ENCODE measurements around the gene MBNL1. TPM values are rescaled to one million over a fixed set of nuclear protein-coding genes. Genes with fewer than 3 reads are reported as not detected.

MBNL1 gene
- total RNA-seq, 1 experiment from 2014 or later: 139 TPM

DNA sequence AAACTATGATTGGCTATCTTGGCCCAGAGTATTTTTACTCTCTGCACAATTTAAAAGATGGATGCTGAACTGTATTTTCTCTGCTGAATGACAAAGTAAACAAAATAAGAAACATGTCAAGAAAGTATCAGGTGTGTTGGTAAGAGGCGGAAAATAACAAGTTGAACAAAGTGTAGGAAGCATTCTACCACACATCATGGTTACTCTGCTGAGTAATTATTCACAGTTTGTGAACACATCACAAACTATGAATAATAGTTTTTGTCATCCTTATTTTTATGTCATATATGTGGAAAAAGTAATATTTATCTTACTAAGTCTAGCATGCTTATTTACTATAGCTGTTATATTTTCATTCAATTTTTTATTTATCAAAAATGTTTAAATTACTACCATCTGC is 229.2 kb downstream of the MBNL1 start:
- CTCF ChIA-PET: interaction anchor here (0.6 to 1.8 kb wide), 2 partner anchors 9 to 463 kb away, joined by 3 to 5 read pairs; no protein-coding TSS in a partner anchor
- no TSS peak for BruUV-seq (replicated peaks)
- no peak for TF ChIP-seq CTCF (IDR thresholded peaks at IDR 0.05; ENCODE audit: unreplicated experiment)
- no peak overlapping the region for H3K4me3 Mint-ChIP-seq (ENCODE audit: unreplicated experiment)
- peaks cover 4% of the 10 kb centered on the region for H3K9me3 Mint-ChIP-seq (ENCODE audit: unreplicated experiment)
- POLR2A ChIA-PET: no interaction called here
- no peak for DNase-seq (ENCODE audit: unreplicated experiment)
- intact Hi-C loops (cut with micrococcal nuclease): no loop called here
- H3K27ac Mint-ChIP-seq (ENCODE audit: low read depth, unreplicated experiment): no peak overlapping the region
- H3K27me3 Mint-ChIP-seq (ENCODE audit: insufficient read depth, unreplicated experiment): no peaks in the 10 kb centered on the region
- H3K4me1 Mint-ChIP-seq (ENCODE audit: insufficient read depth, unreplicated experiment): no peaks in the 10 kb centered on the region
- H3K36me3 Mint-ChIP-seq (ENCODE audit: insufficient read depth, unreplicated experiment): peaks cover 6% of the 10 kb centered on the region

GRCh38 chr3:152499791-152500385 is 231.2 kb downstream of the MBNL1 start:
- no peaks in the 10 kb centered on the region for H3K27me3 Mint-ChIP-seq (ENCODE audit: insufficient read depth, unreplicated experiment)
- H3K4me1 Mint-ChIP-seq (ENCODE audit: insufficient read depth, unreplicated experiment): no peaks in the 10 kb centered on the region
- POLR2A ChIA-PET: interaction anchor here (0.6 kb wide), 1 partner anchor 262 kb away, joined by 3 read pairs; no protein-coding TSS in a partner anchor
- no peak for DNase-seq (ENCODE audit: unreplicated experiment)
- intact Hi-C loops (cut with micrococcal nuclease): no loop called here
- BruUV-seq (replicated peaks): no TSS peak
- TF ChIP-seq CTCF (IDR thresholded peaks at IDR 0.05; ENCODE audit: unreplicated experiment): no peak
- H3K4me3 Mint-ChIP-seq (ENCODE audit: unreplicated experiment): no peak overlapping the region
- H3K27ac Mint-ChIP-seq (ENCODE audit: low read depth, unreplicated experiment): no peak overlapping the region
- H3K9me3 Mint-ChIP-seq (ENCODE audit: unreplicated experiment): peaks cover 8% of the 10 kb centered on the region
- H3K36me3 Mint-ChIP-seq (ENCODE audit: insufficient read depth, unreplicated experiment): peaks cover 6% of the 10 kb centered on the region
- CTCF ChIA-PET: interaction anchor here (0.6 to 1.2 kb wide), 3 partner anchors 12 to 211 kb away, joined by 3 to 6 read pairs (median 3); no protein-coding TSS in a partner anchor

- POLR2A ChIA-PET: no interaction called here
- no TSS peak for BruUV-seq (replicated peaks)
These were observed 237.2 kb downstream of the MBNL1 start for GRCh38 chr3:152505926-152506325.

GRCh38 chr3:152508705-152509104 is 240.0 kb downstream of the MBNL1 start:
- no TSS peak for BruUV-seq (replicated peaks)

More at GRCh38 chr3:152505926-152506325, 237.2 kb downstream of the MBNL1 start:
- peaks cover 6% of the 10 kb centered on the region for H3K36me3 Mint-ChIP-seq (ENCODE audit: insufficient read depth, unreplicated experiment)
- peaks cover 8% of the 10 kb centered on the region for H3K9me3 Mint-ChIP-seq (ENCODE audit: unreplicated experiment)
- no peak overlapping the region for H3K27ac Mint-ChIP-seq (ENCODE audit: low read depth, unreplicated experiment)
- TF ChIP-seq CTCF (IDR thresholded peaks at IDR 0.05; ENCODE audit: unreplicated experiment): no peak
- H3K4me3 Mint-ChIP-seq (ENCODE audit: unreplicated experiment): no peak overlapping the region
- CTCF ChIA-PET: interaction anchor here (0.9 to 1.1 kb wide), 3 partner anchors 31 to 329 kb away, joined by 3 to 4 read pairs (median 3); partner anchors contain the start of gene P2RY1
- intact Hi-C loops (cut with micrococcal nuclease): no loop called here
- no peak for DNase-seq (ENCODE audit: unreplicated experiment)
- no peaks in the 10 kb centered on the region for H3K27me3 Mint-ChIP-seq (ENCODE audit: insufficient read depth, unreplicated experiment)
- H3K4me1 Mint-ChIP-seq (ENCODE audit: insufficient read depth, unreplicated experiment): no peaks in the 10 kb centered on the region

More at GRCh38 chr3:152508705-152509104, 240.0 kb downstream of the MBNL1 start:
- no peaks in the 10 kb centered on the region for H3K36me3 Mint-ChIP-seq (ENCODE audit: insufficient read depth, unreplicated experiment)
- peak; percentile 35 for TF ChIP-seq CTCF (IDR thresholded peaks at IDR 0.05; ENCODE audit: unreplicated experiment)
- H3K27me3 Mint-ChIP-seq (ENCODE audit: insufficient read depth, unreplicated experiment): no peaks in the 10 kb centered on the region
- no peak overlapping the region for H3K4me3 Mint-ChIP-seq (ENCODE audit: unreplicated experiment)
- CTCF ChIA-PET: interaction anchor here (0.6 to 4.6 kb wide), 13 partner anchors 10 to 709 kb away, joined by 3 to 28 read pairs (median 4); no protein-coding TSS in a partner anchor
- peak; percentile 31 for DNase-seq (ENCODE audit: unreplicated experiment)
- POLR2A ChIA-PET: interaction anchor here (0.7 kb wide), 1 partner anchor 433 kb away, joined by 3 read pairs; no protein-coding TSS in a partner anchor
- no peak overlapping the region for H3K27ac Mint-ChIP-seq (ENCODE audit: low read depth, unreplicated experiment)
- intact Hi-C loops (cut with micrococcal nuclease): no loop called here
- no peaks in the 10 kb centered on the region for H3K4me1 Mint-ChIP-seq (ENCODE audit: insufficient read depth, unreplicated experiment)
- H3K9me3 Mint-ChIP-seq (ENCODE audit: unreplicated experiment): no peaks in the 10 kb centered on the region

All from MCF 10A (cell line).